Kidney epithelial cell (primary cell): ENCODE measurements around the gene C17orf114.

ENCODE experiments used
- DNase-seq: peaks from one replicate; pipeline ENCODE4 v3.0.0-alpha.2; 2010; ENCODE audit warnings: low read depth
- H3K27me3 ChIP-seq: 2 replicates; pipeline ENCODE4 v1.6.0; 2011; ENCODE audit warnings: low read length; ENCODE audit not compliant: control insufficient read depth, insufficient read depth
- H3K36me3 ChIP-seq: 2 replicates; pipeline ENCODE4 v1.5.1; 2011; ENCODE audit warnings: low read length; ENCODE audit not compliant: control insufficient read depth, insufficient read depth
- H3K4me3 ChIP-seq: 2 replicates; pipeline ENCODE4 v1.5.1; 2011; ENCODE audit warnings: low read depth, mild to moderate bottlenecking, control low read depth, low read length
- CTCF ChIP-seq: IDR thresholded peaks from 2 replicates; pipeline ENCODE4 v1.5.1; 2011; ENCODE audit warnings: mild to moderate bottlenecking, moderate library complexity, low read length, control low read depth, inconsistent platforms; ENCODE audit not compliant: insufficient read depth, poor library complexity, severe bottlenecking

The C17orf114 gene

GRCh38 chr17:4788159-4788806 lies 13.8 kb downstream of the C17orf114 start:
- TF ChIP-seq CTCF, result no peak
- no peak for DNase-seq
- Histone ChIP-seq H3K4me3 (no peak overlapping the region), H3K36me3 (no peaks in the 10 kb centered on the region), H3K27me3 (peaks cover 45% of the 10 kb centered on the region)

- Histone ChIP-seq H3K27me3 (peaks cover 55% of the 10 kb centered on the region), H3K36me3 (no peaks in the 10 kb centered on the region), H3K4me3 (no peak overlapping the region)
- TF ChIP-seq CTCF, result no peak
- DNase-seq, result no peak
Measured at GRCh38 chr17:4786516-4786915, 15.6 kb downstream of the C17orf114 start.

DNA sequence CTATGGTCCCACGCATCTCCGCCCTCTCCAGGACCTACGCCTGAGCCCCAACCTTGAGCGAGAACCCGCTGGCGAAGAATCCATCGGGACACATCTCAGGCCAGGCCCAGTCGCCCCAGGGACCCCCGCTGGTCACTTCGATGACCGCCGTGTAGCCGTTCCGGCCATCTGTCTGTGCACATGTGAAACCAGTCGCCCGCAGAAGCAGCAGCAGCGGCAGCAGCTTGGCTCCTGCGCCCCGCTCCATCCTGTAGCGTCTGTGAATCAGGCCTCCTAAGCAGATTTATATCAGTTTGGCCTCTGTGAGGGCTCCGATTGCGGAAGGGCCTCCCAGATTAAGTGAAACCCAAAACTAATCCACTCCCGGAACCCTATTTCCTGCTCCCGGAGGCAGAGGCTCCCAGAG lies 16.0 kb downstream of the C17orf114 start, which contains the start of gene VMO1:
VMO1 (minus strand) TSS at position 259 of the 406 bp plus-strand sequence; CDS start at position 247, 12 bp downstream.
- no peak for DNase-seq
- no peak for TF ChIP-seq CTCF
- Histone ChIP-seq H3K4me3 (no peak within 1 kb of the TSS), H3K27me3 (peaks cover 55% of the 10 kb centered on the region), H3K36me3 (no peaks in the 10 kb centered on the region)

DNA sequence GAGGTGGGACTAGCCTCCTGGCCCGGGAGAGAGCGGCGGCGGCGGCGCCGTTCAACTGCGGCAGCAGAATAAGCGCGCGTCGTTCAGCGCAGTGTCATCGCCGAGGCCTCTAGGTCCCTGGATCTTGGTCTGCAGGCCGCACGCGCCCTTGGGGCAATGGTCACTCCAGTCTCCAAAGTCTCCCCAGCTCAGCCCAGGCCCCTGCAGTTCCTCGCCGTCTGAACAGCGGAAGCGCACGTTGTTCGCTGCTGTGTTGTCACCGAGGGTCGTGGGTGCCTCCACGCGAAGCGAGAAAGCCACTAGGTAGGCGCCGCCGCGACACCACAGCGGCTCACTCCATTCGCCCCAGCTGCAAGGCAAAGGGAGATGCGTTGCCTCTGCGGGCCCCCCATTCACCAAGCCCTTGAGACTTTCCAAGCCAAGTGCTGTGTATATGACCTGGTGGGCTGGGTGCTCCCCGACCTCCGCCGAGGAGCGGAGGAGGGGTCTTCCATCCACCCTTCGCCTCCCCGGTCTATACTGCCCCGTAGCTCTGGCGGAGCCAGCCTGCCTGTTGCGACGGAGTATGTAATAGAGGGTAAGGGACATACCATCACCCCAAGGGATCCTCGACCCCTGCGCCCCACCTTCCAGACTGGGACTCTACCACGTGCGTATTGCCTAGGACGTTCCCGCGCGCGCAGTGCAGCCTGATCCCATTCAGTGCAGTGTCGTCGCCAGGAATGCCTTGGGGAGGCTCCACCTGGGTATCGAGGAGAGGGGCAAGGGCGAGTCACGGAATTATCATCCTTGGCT lies 16.6 kb downstream of the C17orf114 start:
- TF ChIP-seq CTCF, result no peak
- Histone ChIP-seq H3K27me3 (peaks cover 58% of the 10 kb centered on the region), H3K36me3 (no peaks in the 10 kb centered on the region), H3K4me3 (no peak overlapping the region)
- DNase-seq, result no peak

GRCh38 chr17:4782652-4783051 lies 19.5 kb downstream of the C17orf114 start:
- TF ChIP-seq CTCF, result no peak
- Histone ChIP-seq H3K27me3 (peaks cover 58% of the 10 kb centered on the region), H3K4me3 (no peak overlapping the region), H3K36me3 (no peaks in the 10 kb centered on the region)
- DNase-seq, result no peak
